Measurements from ENCODE around the gene HPSE2. TPM values are rescaled to one million over a fixed set of nuclear protein-coding genes. Genes with fewer than 3 reads are reported as not detected.

HPSE2 gene
- total and polyA plus RNA-seq, 2 of the 8 experiments (the other 6 are each of a cell fraction or from before 2014, with no cell fraction given), result 0.41 to 0.58 TPM

- WGBS, 2 experiments (ENCODE audit: extremely low coverage in 1 of 2, insufficient coverage in 1 of 2, insufficient read length in 1 of 2, insufficient replicate concordance in 2 of 2, low coverage in 1 of 2, low lambda C conversion rate in 2 of 2, missing lambda C conversion rate in 1 of 2), result 70% methylated on average over 1 of the region's 1 CpG; no CpG with 5 or more reads in 1 of the 2 experiments
- Histone ChIP-seq H2BK15ac (ENCODE audit: low read length) (no peak overlapping the region), H3K4me1 (replicated peaks in 1 of 4; ENCODE audit: control insufficient read depth in 3 of 4, insufficient read depth in 4 of 4, low read length in 3 of 4) (no peaks in the 10 kb centered on the region; a peak in 1 of 7 replicates)
Measured at GRCh38 chr10:98539578-98539977, 696.1 kb downstream of the HPSE2 start.

More at GRCh38 chr10:98539578-98539977, 696.1 kb downstream of the HPSE2 start:
- no peak overlapping the region for H3K4me2 ChIP-seq (ENCODE audit: insufficient read depth in 1 of 2, low read depth in 2 of 2, low read length in 2 of 2)
- ChIA-PET CTCF (ENCODE audit: partially characterized antibody) (no interaction called here), POLR2A (ENCODE audit: partially characterized antibody) (no interaction called here)
- no peaks in the 10 kb centered on the region for H4K20me1 ChIP-seq (replicated peaks in 1 of 2; ENCODE audit: control insufficient read depth in 1 of 2, insufficient read depth in 2 of 2, low read length in 2 of 2)
- H3K4ac ChIP-seq (replicated peaks; ENCODE audit: insufficient read length, low read depth, low read length), result no peak overlapping the region
- FAIRE-seq (no peak), DNase-seq (ENCODE audit: low read depth in 1 of 2, low spot score in 2 of 2) (no peak)
- H2AK5ac ChIP-seq (ENCODE audit: low read depth, low read length), result no peak overlapping the region
- H3K56ac ChIP-seq (replicated peaks; ENCODE audit: insufficient read length, low read depth, low read length), result no peak overlapping the region
- H4K91ac ChIP-seq (replicated peaks; ENCODE audit: insufficient read length, low read length), result no peak overlapping the region
- no peak overlapping the region for H3K4me3 ChIP-seq (ENCODE audit: extremely low read depth in 1 of 4, insufficient read depth in 2 of 4, low read depth in 3 of 4, low read length in 4 of 4)
- no peak overlapping the region for H3K9ac ChIP-seq (replicated peaks in 1 of 4; ENCODE audit: extremely low read depth in 1 of 4, low read depth in 3 of 4, low read length in 3 of 4)
- no peaks in the 10 kb centered on the region; a peak in 1 of 8 replicates for H3K36me3 ChIP-seq (ENCODE audit: control insufficient read depth in 2 of 4, insufficient read depth in 4 of 4, low read length in 3 of 4)
- H2BK20ac ChIP-seq (ENCODE audit: low read length), result no peak overlapping the region
- no peak overlapping the region for H2BK12ac ChIP-seq (ENCODE audit: low read depth, low read length)
- H2AFZ ChIP-seq (ENCODE audit: low read length), result no peak overlapping the region
- H2BK120ac ChIP-seq (replicated peaks; ENCODE audit: low read depth, low read length), result no peak overlapping the region
- H3K79me1 ChIP-seq (ENCODE audit: low read depth, low read length), result no peaks in the 10 kb centered on the region
- no peaks in the 10 kb centered on the region for H3K27me3 ChIP-seq (replicated peaks in 1 of 4; ENCODE audit: control insufficient read depth in 3 of 4, extremely low read depth in 1 of 4, insufficient read depth in 3 of 4, low read length in 3 of 4)
- H3K79me2 ChIP-seq (ENCODE audit: control insufficient read depth in 1 of 2, insufficient read depth in 2 of 2, low read length in 2 of 2), result no peaks in the 10 kb centered on the region
- H3K18ac ChIP-seq (ENCODE audit: extremely low read depth, low read length), result no peak overlapping the region
- H4K8ac ChIP-seq (ENCODE audit: extremely low read depth, insufficient read depth, low read length), result no peak overlapping the region
- H3K27ac ChIP-seq (ENCODE audit: low read depth, low read length), result no peak overlapping the region
- H3K9me3 ChIP-seq (ENCODE audit: insufficient read depth in 2 of 2, low read depth in 1 of 2, low read length in 1 of 2), result no peaks in the 10 kb centered on the region
- H2BK5ac ChIP-seq (ENCODE audit: low read depth, low read length), result no peak overlapping the region
- H4K5ac ChIP-seq (ENCODE audit: insufficient read length, low read depth, low read length), result no peak overlapping the region
- no peak overlapping the region for H3K14ac ChIP-seq (ENCODE audit: insufficient read length)
- no peak for TF ChIP-seq POLR2AphosphoS5 (IDR thresholded peaks at IDR 0.05; ENCODE audit: low read depth, low read length)
- TF ChIP-seq, protein P1, sequence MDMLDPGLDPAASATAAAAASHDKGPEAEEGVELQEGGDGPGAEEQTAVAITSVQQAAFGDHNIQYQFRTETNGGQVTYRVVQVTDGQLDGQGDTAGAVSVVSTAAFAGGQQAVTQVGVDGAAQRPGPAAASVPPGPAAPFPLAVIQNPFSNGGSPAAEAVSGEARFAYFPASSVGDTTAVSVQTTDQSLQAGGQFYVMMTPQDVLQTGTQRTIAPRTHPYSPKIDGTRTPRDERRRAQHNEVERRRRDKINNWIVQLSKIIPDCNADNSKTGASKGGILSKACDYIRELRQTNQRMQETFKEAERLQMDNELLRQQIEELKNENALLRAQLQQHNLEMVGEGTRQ (IDR thresholded peaks at IDR 0.05; ENCODE audit: low read length), result no peak
- no peak overlapping the region for H3K23ac ChIP-seq (ENCODE audit: insufficient read length)
- H3K23me2 ChIP-seq (ENCODE audit: low read depth, low read length), result no peaks in the 10 kb centered on the region

All from H1 (cell line).